ENCODE data around the gene RNASE13. TPM values are rescaled to one million over a fixed set of nuclear protein-coding genes. Genes with fewer than 3 reads are reported as not detected.

Gene RNASE13
- polyA plus RNA-seq, 1 experiment = not detected

GRCh38 chr14:21023174-21023573, 11.4 kb downstream of the RNASE13 start:
- Histone ChIP-seq H3K27me3 (ENCODE audit: control insufficient read depth, insufficient read depth, low read length) (peaks cover 73% of the 10 kb centered on the region), H3K9me3 (ENCODE audit: control insufficient read depth, insufficient read depth, low read length) (no peaks in the 10 kb centered on the region; the same call in 1 of the 2 replicates), H3K27ac (ENCODE audit: low read depth, low read length) (no peak overlapping the region), H3K4me3 (ENCODE audit: low read depth, low read length) (no peak overlapping the region)
- TF ChIP-seq CTCF (IDR thresholded peaks at IDR 0.05; ENCODE audit: low read depth, low read length) = no peak
- DNase-seq (ENCODE audit: low read depth, low spot score) = no peak
- POLR2A ChIA-PET = no interaction called here
- CTCF ChIA-PET = interaction anchor here (1.1 to 13.3 kb wide), 4 partner anchors 8 to 84 kb away, joined by 3 to 310 read pairs (median 7); no protein-coding TSS in a partner anchor

- Histone ChIP-seq H3K27me3 (ENCODE audit: control insufficient read depth, insufficient read depth, low read length) (peaks cover 73% of the 10 kb centered on the region), H3K4me3 (ENCODE audit: low read depth, low read length) (no peak overlapping the region)
Measured at GRCh38 chr14:21022686-21023085, 11.9 kb downstream of the RNASE13 start.

GRCh38 chr14:21020977-21021545, 13.5 kb downstream of the RNASE13 start:
- ChIA-PET CTCF (interaction anchor here (0.7 to 13.3 kb wide), 3 partner anchors 9 to 86 kb away, joined by 4 to 310 read pairs (median 9); no protein-coding TSS in a partner anchor), POLR2A (no interaction called here)
- TF ChIP-seq CTCF (IDR thresholded peaks at IDR 0.05; ENCODE audit: low read depth, low read length) = no peak
- H3K9me3 ChIP-seq (ENCODE audit: control insufficient read depth, insufficient read depth, low read length) = no peaks in the 10 kb centered on the region; the same call in 1 of the 2 replicates
- no peak overlapping the region for H3K4me3 ChIP-seq (ENCODE audit: low read depth, low read length)
- no peak for DNase-seq (ENCODE audit: low read depth, low spot score)
- H3K27ac ChIP-seq (ENCODE audit: low read depth, low read length) = no peak overlapping the region
- H3K27me3 ChIP-seq (ENCODE audit: control insufficient read depth, insufficient read depth, low read length) = peaks cover 60% of the 10 kb centered on the region

More at GRCh38 chr14:21022686-21023085, 11.9 kb downstream of the RNASE13 start:
- ChIA-PET POLR2A (no interaction called here), CTCF (interaction anchor here (1.3 to 13.3 kb wide), 3 partner anchors 8 to 84 kb away, joined by 3 to 310 read pairs (median 11); no protein-coding TSS in a partner anchor)
- TF ChIP-seq CTCF (IDR thresholded peaks at IDR 0.05; ENCODE audit: low read depth, low read length) = no peak
- no peaks in the 10 kb centered on the region; the same call in 1 of the 2 replicates for H3K9me3 ChIP-seq (ENCODE audit: control insufficient read depth, insufficient read depth, low read length)
- H3K27ac ChIP-seq (ENCODE audit: low read depth, low read length) = no peak overlapping the region
- DNase-seq (ENCODE audit: low read depth, low spot score) = no peak

GRCh38 chr14:21019366-21019765, 15.2 kb downstream of the RNASE13 start:
- H3K27ac ChIP-seq (ENCODE audit: low read depth, low read length) = no peak overlapping the region
- TF ChIP-seq CTCF (IDR thresholded peaks at IDR 0.05; ENCODE audit: low read depth, low read length) = no peak
- H3K4me3 ChIP-seq (ENCODE audit: low read depth, low read length) = no peak overlapping the region
- H3K27me3 ChIP-seq (ENCODE audit: control insufficient read depth, insufficient read depth, low read length) = peaks cover 47% of the 10 kb centered on the region
- ChIA-PET POLR2A (no interaction called here), CTCF (interaction anchor here (0.9 to 13.3 kb wide), 7 partner anchors 14 to 117 kb away, joined by 3 to 310 read pairs (median 11); partner anchors contain the start of gene RNASE7)
- no peak for DNase-seq (ENCODE audit: low read depth, low spot score)
- no peaks in the 10 kb centered on the region for H3K9me3 ChIP-seq (ENCODE audit: control insufficient read depth, insufficient read depth, low read length)

- no peak for TF ChIP-seq CTCF (IDR thresholded peaks at IDR 0.05; ENCODE audit: low read depth, low read length)
- ChIA-PET POLR2A (interaction anchor here (0.9 kb wide), 1 partner anchor 85 kb away, joined by 4 read pairs; no protein-coding TSS in a partner anchor), CTCF (interaction anchor here (1.3 to 13.3 kb wide), 6 partner anchors 14 to 149 kb away, joined by 3 to 310 read pairs (median 90); partner anchors contain the start of gene RNASE7)
- Histone ChIP-seq H3K27me3 (ENCODE audit: control insufficient read depth, insufficient read depth, low read length) (peaks cover 41% of the 10 kb centered on the region), H3K4me3 (ENCODE audit: low read depth, low read length) (no peak overlapping the region), H3K27ac (ENCODE audit: low read depth, low read length) (no peak overlapping the region), H3K9me3 (ENCODE audit: control insufficient read depth, insufficient read depth, low read length) (no peaks in the 10 kb centered on the region)
- DNase-seq (ENCODE audit: low read depth, low spot score) = no peak
Measured at GRCh38 chr14:21018781-21019180, 15.8 kb downstream of the RNASE13 start.

All from AG04450 (cell line).